Activated naive CD4-positive, alpha-beta T cell treated with anti-CD3 and anti-CD28 coated beads, Interleukin-2, amount 10 ng/mL, durations not matched to agents 7 days and 5 days (primary cell): Measurements from ENCODE around the gene CABP2.

Source experiments
- CTCF ChIA-PET: fragments of 350-600 bp; sonication (Branson Sonifier 250); formaldehyde crosslinking; loops from one replicate; lab custom pipeline; 2021; ENCODE audit warnings: antibody characterized with exemption; lab: Charles Lee
- DNase-seq: peaks from one replicate; pipeline ENCODE4 v3.0.0-alpha.2; 2020
- H3K27ac Mint-ChIP-seq: one replicate; pipeline ENCODE4 v1.8.0; 2021; ENCODE audit warnings: mild to moderate bottlenecking, moderate library complexity, mixed read lengths
- H3K27me3 Mint-ChIP-seq: one replicate; pipeline ENCODE4 v1.8.0; 2021; ENCODE audit warnings: mild to moderate bottlenecking, mixed read lengths
- H3K36me3 Mint-ChIP-seq: one replicate; pipeline ENCODE4 v1.8.0; 2021; ENCODE audit warnings: mixed read lengths
- H3K4me1 Mint-ChIP-seq: one replicate; pipeline ENCODE4 v1.8.0; 2021; ENCODE audit warnings: mixed read lengths
- H3K4me3 Mint-ChIP-seq: one replicate; pipeline ENCODE4 v1.8.0; 2021; ENCODE audit warnings: mild to moderate bottlenecking, moderate library complexity, mixed read lengths
- H3K9me3 Mint-ChIP-seq: one replicate; pipeline ENCODE4 v1.8.0; 2021; ENCODE audit warnings: mixed read lengths

Gene CABP2

GRCh38 chr11:67470337-67471002 lies 52.8 kb downstream of the CABP2 start:
- H3K4me1 Mint-ChIP-seq, result peaks cover 33% of the 10 kb centered on the region

GRCh38 chr11:67469508-67469811 lies 53.8 kb downstream of the CABP2 start:
- Mint-ChIP-seq H3K36me3 (peaks cover 8% of the 10 kb centered on the region), H3K4me3 (peak overlapping the region; percentile 70)
- CTCF ChIA-PET, result interaction anchor here (0.7 to 1.6 kb wide), 3 partner anchors 14 to 118 kb away, joined by 3 to 4 read pairs (median 3); partner anchors contain the start of genes AIP and PPP1CA

More at GRCh38 chr11:67470337-67471002, 52.8 kb downstream of the CABP2 start:
- peaks cover 6% of the 10 kb centered on the region for H3K27me3 Mint-ChIP-seq
- H3K36me3 Mint-ChIP-seq, result peaks cover 5% of the 10 kb centered on the region
- H3K27ac Mint-ChIP-seq, result no peak overlapping the region
- peak overlapping the region; percentile 7 for H3K4me3 Mint-ChIP-seq
- CTCF ChIA-PET, result interaction anchor here (1.6 kb wide), 2 partner anchors 13 to 119 kb away, joined by 3 to 4 read pairs; partner anchors contain the start of gene AIP
- no peaks in the 10 kb centered on the region for H3K9me3 Mint-ChIP-seq
- no peak for DNase-seq

More at GRCh38 chr11:67469508-67469811, 53.8 kb downstream of the CABP2 start:
- no peak for DNase-seq
- no peaks in the 10 kb centered on the region for H3K9me3 Mint-ChIP-seq
- H3K27ac Mint-ChIP-seq, result peak overlapping the region; percentile 79
- H3K27me3 Mint-ChIP-seq, result peaks cover 5% of the 10 kb centered on the region
- H3K4me1 Mint-ChIP-seq, result peaks cover 42% of the 10 kb centered on the region
